Measurements from ENCODE around the gene TNRC6C. TPM values are rescaled to one million over a fixed set of nuclear protein-coding genes. Genes with fewer than 3 reads are reported as not detected.
"Not testable (repeated sequence)": the region's sequence is repeated elsewhere in the genome, so short reads cannot be mapped to it uniquely, and the experiment has no call there.

The TNRC6C gene
- total RNA-seq, 1 donor from 2014 or later = 64.7 TPM

GRCh38 chr17:78114831-78115723 lies 156.6 kb downstream of the TNRC6C start:
- DNase-seq = no peak
- H3K4me3 Mint-ChIP-seq (ENCODE audit: unreplicated experiment) = no peak overlapping the region
- no peaks in the 10 kb centered on the region for H3K36me3 Mint-ChIP-seq (ENCODE audit: unreplicated experiment)

DNA sequence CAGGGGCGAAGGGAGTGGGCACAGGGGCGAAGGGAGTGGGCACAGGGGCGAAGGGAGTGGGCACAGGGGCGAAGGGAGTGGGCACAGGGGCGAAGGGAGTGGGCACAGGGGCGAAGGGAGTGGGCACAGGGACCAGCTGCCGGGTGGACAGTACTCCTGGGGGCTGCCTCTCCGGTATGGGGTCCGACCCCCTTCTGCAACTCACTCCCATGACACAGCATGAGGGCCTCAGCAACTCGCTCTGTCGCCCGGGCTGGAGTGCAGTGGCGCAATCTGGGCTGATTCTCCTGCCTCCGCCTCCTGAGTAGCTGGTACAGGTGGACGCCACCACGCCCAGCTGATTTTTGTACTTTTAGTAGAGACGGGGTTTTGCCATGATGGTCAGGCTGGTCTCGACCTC lies 157.3 kb downstream of the TNRC6C start:
- not testable (repeated sequence) for H3K36me3 Mint-ChIP-seq (ENCODE audit: unreplicated experiment); H3K4me3 Mint-ChIP-seq (ENCODE audit: unreplicated experiment); H3K4me1 Mint-ChIP-seq (ENCODE audit: low read depth, unreplicated experiment); H3K9me3 Mint-ChIP-seq (ENCODE audit: unreplicated experiment); H3K27me3 Mint-ChIP-seq (ENCODE audit: unreplicated experiment); DNase-seq; H3K27ac Mint-ChIP-seq (ENCODE audit: unreplicated experiment)

More at GRCh38 chr17:78114831-78115723, 156.6 kb downstream of the TNRC6C start:
- peaks cover 9% of the 10 kb centered on the region for H3K9me3 Mint-ChIP-seq (ENCODE audit: unreplicated experiment)
- no peak overlapping the region for H3K27ac Mint-ChIP-seq (ENCODE audit: unreplicated experiment)
- H3K27me3 Mint-ChIP-seq (ENCODE audit: unreplicated experiment) = peaks cover 6% of the 10 kb centered on the region
- no peak for TF ChIP-seq CTCF (IDR thresholded peaks at IDR 0.05; ENCODE audit: partially characterized antibody, unreplicated experiment)
- H3K4me1 Mint-ChIP-seq (ENCODE audit: low read depth, unreplicated experiment) = peaks cover 2% of the 10 kb centered on the region

GRCh38 chr17:78116411-78116810 lies 157.9 kb downstream of the TNRC6C start:
- H3K27ac Mint-ChIP-seq (ENCODE audit: unreplicated experiment) = no peak overlapping the region

GRCh38 chr17:78117027-78117981 lies 158.8 kb downstream of the TNRC6C start:
- Mint-ChIP-seq H3K4me3 (ENCODE audit: unreplicated experiment) (no peak overlapping the region), H3K9me3 (ENCODE audit: unreplicated experiment) (peaks cover 6% of the 10 kb centered on the region), H3K27ac (ENCODE audit: unreplicated experiment) (no peak overlapping the region), H3K4me1 (ENCODE audit: low read depth, unreplicated experiment) (peaks cover 2% of the 10 kb centered on the region), H3K36me3 (ENCODE audit: unreplicated experiment) (no peaks in the 10 kb centered on the region), H3K27me3 (ENCODE audit: unreplicated experiment) (peaks cover 7% of the 10 kb centered on the region)
- peak; percentile 11 for TF ChIP-seq CTCF (IDR thresholded peaks at IDR 0.05; ENCODE audit: partially characterized antibody, unreplicated experiment)
- DNase-seq = no peak

More at GRCh38 chr17:78116411-78116810, 157.9 kb downstream of the TNRC6C start:
- H3K27me3 Mint-ChIP-seq (ENCODE audit: unreplicated experiment) = peaks cover 6% of the 10 kb centered on the region
- H3K4me1 Mint-ChIP-seq (ENCODE audit: low read depth, unreplicated experiment) = peaks cover 2% of the 10 kb centered on the region
- H3K4me3 Mint-ChIP-seq (ENCODE audit: unreplicated experiment) = no peak overlapping the region
- DNase-seq = no peak
- H3K36me3 Mint-ChIP-seq (ENCODE audit: unreplicated experiment) = no peaks in the 10 kb centered on the region
- peaks cover 6% of the 10 kb centered on the region for H3K9me3 Mint-ChIP-seq (ENCODE audit: unreplicated experiment)
- no peak for TF ChIP-seq CTCF (IDR thresholded peaks at IDR 0.05; ENCODE audit: partially characterized antibody, unreplicated experiment)

DNA sequence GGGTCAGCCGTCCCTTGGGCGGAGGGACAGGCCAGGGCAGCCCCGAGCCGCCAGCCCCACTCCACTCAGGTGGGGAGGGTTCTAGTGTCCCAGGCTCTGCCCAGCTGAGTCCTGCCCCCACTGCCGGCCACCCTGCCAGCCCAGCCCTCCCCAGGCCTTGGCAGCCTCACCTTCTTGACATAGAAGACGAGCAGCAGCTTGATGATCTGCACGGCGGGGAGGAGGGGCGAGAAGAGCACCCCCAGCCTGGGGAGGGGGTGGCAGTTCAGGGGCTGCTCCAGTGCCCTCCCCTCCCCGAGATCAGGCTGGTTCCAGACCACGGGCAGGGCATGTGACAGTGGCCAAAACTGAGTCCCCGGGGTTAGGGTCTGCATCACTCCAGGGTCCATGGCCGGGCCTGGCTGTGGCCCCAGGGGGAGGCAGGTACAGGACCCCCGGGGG lies 160.3 kb downstream of the TNRC6C start:
- DNase-seq = no peak
- peaks cover 9% of the 10 kb centered on the region for H3K27me3 Mint-ChIP-seq (ENCODE audit: unreplicated experiment)
- H3K9me3 Mint-ChIP-seq (ENCODE audit: unreplicated experiment) = peaks cover 5% of the 10 kb centered on the region
- TF ChIP-seq CTCF (IDR thresholded peaks at IDR 0.05; ENCODE audit: partially characterized antibody, unreplicated experiment) = no peak
- H3K27ac Mint-ChIP-seq (ENCODE audit: unreplicated experiment) = no peak overlapping the region
- no peaks in the 10 kb centered on the region for H3K36me3 Mint-ChIP-seq (ENCODE audit: unreplicated experiment)
- no peak overlapping the region for H3K4me3 Mint-ChIP-seq (ENCODE audit: unreplicated experiment)
- H3K4me1 Mint-ChIP-seq (ENCODE audit: low read depth, unreplicated experiment) = no peaks in the 10 kb centered on the region
